ENCODE results near the gene CSTF3.

GRCh38 chr11:33191467-33191866 lies 30.2 kb upstream of the CSTF3 start:
- no peak for TF ChIP-seq CTCF (conservative IDR thresholded peaks at IDR 0.05)
- TF ChIP-seq EZH2 (IDR thresholded peaks at IDR 0.05; ENCODE audit: low read depth) = no peak
